ENCODE measurements around the gene FTO. TPM values are rescaled to one million over a fixed set of nuclear protein-coding genes. Genes with fewer than 3 reads are reported as not detected.

Gene FTO
- total and polyA plus RNA-seq, 5 donors from 2014 or later, result 58.6 to 97.6 (median 93.4) TPM

GRCh38 chr16:53775106-53775820, 71.3 kb downstream of the FTO start:
- Mint-ChIP-seq H3K4me1 (peaks cover 4 to 35% (median 28%) of the 10 kb centered on the region in 4 donors), H3K4me3 (no peak overlapping the region), H3K27me3 (no peaks in the 10 kb centered on the region), H3K27ac (peak overlapping the region in 1 of 3 donors; percentile 21), H3K9me3 (no peaks in the 10 kb centered on the region), H3K36me3 (no peaks in the 10 kb centered on the region)
- no peaks in the 10 kb centered on the region for H3K4me1 ChIP-seq (ENCODE audit: control insufficient read depth, insufficient read depth, low read length, poor library complexity, severe bottlenecking)
- ATAC-seq (ENCODE audit: low read depth in 2 of 2) (no peak), DNase-seq (no peak)
- H3K27me3 ChIP-seq (ENCODE audit: control insufficient read depth, insufficient read depth, low read length), result no peaks in the 10 kb centered on the region
- no peak overlapping the region for H3K4me3 ChIP-seq (ENCODE audit: low read depth, low read length)
- H3K36me3 ChIP-seq (ENCODE audit: control insufficient read depth, insufficient read depth, low read length), result no peaks in the 10 kb centered on the region
- H3K9me3 ChIP-seq (ENCODE audit: control insufficient read depth in 2 of 2, low read length in 2 of 2), result no peaks in the 10 kb centered on the region
- no peak overlapping the region for H3K27ac ChIP-seq (ENCODE audit: insufficient read depth, low read length, poor library complexity, severe bottlenecking)

- peaks cover 4 to 36% (median 29%) of the 10 kb centered on the region in 4 donors for H3K4me1 Mint-ChIP-seq
- H3K27me3 Mint-ChIP-seq, result no peaks in the 10 kb centered on the region
- Histone ChIP-seq H3K4me1 (ENCODE audit: control insufficient read depth, insufficient read depth, low read length, poor library complexity, severe bottlenecking) (no peaks in the 10 kb centered on the region), H3K4me3 (ENCODE audit: low read depth, low read length) (no peak overlapping the region), H3K27ac (ENCODE audit: insufficient read depth, low read length, poor library complexity, severe bottlenecking) (no peak overlapping the region), H3K27me3 (ENCODE audit: control insufficient read depth, insufficient read depth, low read length) (no peaks in the 10 kb centered on the region), H3K36me3 (ENCODE audit: control insufficient read depth, insufficient read depth, low read length) (no peaks in the 10 kb centered on the region), H3K9me3 (ENCODE audit: control insufficient read depth in 2 of 2, low read length in 2 of 2) (no peaks in the 10 kb centered on the region)
- DNase-seq, result no peak
- ATAC-seq (ENCODE audit: low read depth in 2 of 2), result no peak
- H3K4me3 Mint-ChIP-seq, result no peak overlapping the region
- H3K9me3 Mint-ChIP-seq, result no peaks in the 10 kb centered on the region
- H3K27ac Mint-ChIP-seq, result no peak overlapping the region
- H3K36me3 Mint-ChIP-seq, result no peaks in the 10 kb centered on the region
Observed at GRCh38 chr16:53775821-53776431, 72.0 kb downstream of the FTO start.

- H3K27ac Mint-ChIP-seq, result no peak overlapping the region
- no peaks in the 10 kb centered on the region for H3K36me3 Mint-ChIP-seq
- no peaks in the 10 kb centered on the region for H3K4me1 ChIP-seq (ENCODE audit: control insufficient read depth, insufficient read depth, low read length, poor library complexity, severe bottlenecking)
- no peaks in the 10 kb centered on the region for H3K9me3 Mint-ChIP-seq
- DNase-seq (no peak), ATAC-seq (ENCODE audit: low read depth in 2 of 2) (no peak)
- no peaks in the 10 kb centered on the region for H3K36me3 ChIP-seq (ENCODE audit: control insufficient read depth, insufficient read depth, low read length)
- no peak overlapping the region for H3K4me3 Mint-ChIP-seq
- H3K27me3 Mint-ChIP-seq, result no peaks in the 10 kb centered on the region
- no peaks in the 10 kb centered on the region for H3K9me3 ChIP-seq (ENCODE audit: control insufficient read depth in 2 of 2, low read length in 2 of 2)
- H3K4me3 ChIP-seq (ENCODE audit: low read depth, low read length), result no peak overlapping the region
- H3K27me3 ChIP-seq (ENCODE audit: control insufficient read depth, insufficient read depth, low read length), result no peaks in the 10 kb centered on the region
- no peak overlapping the region for H3K27ac ChIP-seq (ENCODE audit: insufficient read depth, low read length, poor library complexity, severe bottlenecking)
- H3K4me1 Mint-ChIP-seq, result peaks cover 10 to 47% (median 38%) of the 10 kb centered on the region in 4 donors
Observed at GRCh38 chr16:53779186-53779585, 75.2 kb downstream of the FTO start.

GRCh38 chr16:53780051-53780450, 76.1 kb downstream of the FTO start:
- H3K27me3 ChIP-seq (ENCODE audit: control insufficient read depth, insufficient read depth, low read length), result no peaks in the 10 kb centered on the region
- no peaks in the 10 kb centered on the region for H3K9me3 ChIP-seq (ENCODE audit: control insufficient read depth in 2 of 2, low read length in 2 of 2)
- no peak overlapping the region for H3K27ac ChIP-seq (ENCODE audit: insufficient read depth, low read length, poor library complexity, severe bottlenecking)
- H3K4me3 Mint-ChIP-seq, result no peak overlapping the region
- H3K4me1 Mint-ChIP-seq, result peaks cover 14 to 44% (median 32%) of the 10 kb centered on the region in 4 donors
- no peaks in the 10 kb centered on the region for H3K36me3 Mint-ChIP-seq
- no peak overlapping the region for H3K4me3 ChIP-seq (ENCODE audit: low read depth, low read length)
- no peaks in the 10 kb centered on the region for H3K9me3 Mint-ChIP-seq
- ATAC-seq (ENCODE audit: low read depth in 2 of 2), result no peak
- peak overlapping the region in 1 of 3 donors; percentile 47 for H3K27ac Mint-ChIP-seq
- no peak for DNase-seq
- H3K4me1 ChIP-seq (ENCODE audit: control insufficient read depth, insufficient read depth, low read length, poor library complexity, severe bottlenecking), result no peaks in the 10 kb centered on the region
- no peaks in the 10 kb centered on the region for H3K27me3 Mint-ChIP-seq
- no peaks in the 10 kb centered on the region for H3K36me3 ChIP-seq (ENCODE audit: control insufficient read depth, insufficient read depth, low read length)

- Histone ChIP-seq H3K27ac (ENCODE audit: insufficient read depth, low read length, poor library complexity, severe bottlenecking) (no peak overlapping the region), H3K9me3 (ENCODE audit: control insufficient read depth in 2 of 2, low read length in 2 of 2) (no peaks in the 10 kb centered on the region), H3K4me3 (ENCODE audit: low read depth, low read length) (no peak overlapping the region), H3K27me3 (ENCODE audit: control insufficient read depth, insufficient read depth, low read length) (no peaks in the 10 kb centered on the region), H3K36me3 (ENCODE audit: control insufficient read depth, insufficient read depth, low read length) (no peaks in the 10 kb centered on the region), H3K4me1 (ENCODE audit: control insufficient read depth, insufficient read depth, low read length, poor library complexity, severe bottlenecking) (no peaks in the 10 kb centered on the region)
- Mint-ChIP-seq H3K27me3 (no peaks in the 10 kb centered on the region), H3K9me3 (no peaks in the 10 kb centered on the region), H3K4me1 (peaks cover 23 to 39% (median 29%) of the 10 kb centered on the region in 4 donors), H3K4me3 (no peak overlapping the region), H3K27ac (peak overlapping the region in 1 of 3 donors; percentile 48), H3K36me3 (no peaks in the 10 kb centered on the region)
- ATAC-seq (ENCODE audit: low read depth in 2 of 2) (no peak), DNase-seq (no peak)
Observed at GRCh38 chr16:53781023-53781605, 77.2 kb downstream of the FTO start.

GRCh38 chr16:53782148-53782547, 78.2 kb downstream of the FTO start:
- Mint-ChIP-seq H3K36me3 (peaks cover 3% of the 10 kb centered on the region), H3K4me1 (peaks cover 24 to 43% (median 28%) of the 10 kb centered on the region in 4 donors), H3K4me3 (no peak overlapping the region), H3K27ac (peak overlapping the region in 2 of 3 donors; percentile 45 to 48), H3K9me3 (no peaks in the 10 kb centered on the region), H3K27me3 (no peaks in the 10 kb centered on the region)
- ATAC-seq (ENCODE audit: low read depth in 2 of 2) (no peak), DNase-seq (no peak)
- Histone ChIP-seq H3K4me1 (ENCODE audit: control insufficient read depth, insufficient read depth, low read length, poor library complexity, severe bottlenecking) (no peaks in the 10 kb centered on the region), H3K4me3 (ENCODE audit: low read depth, low read length) (no peak overlapping the region), H3K36me3 (ENCODE audit: control insufficient read depth, insufficient read depth, low read length) (no peaks in the 10 kb centered on the region), H3K27ac (ENCODE audit: insufficient read depth, low read length, poor library complexity, severe bottlenecking) (no peak overlapping the region), H3K9me3 (ENCODE audit: control insufficient read depth in 2 of 2, low read length in 2 of 2) (no peaks in the 10 kb centered on the region), H3K27me3 (ENCODE audit: control insufficient read depth, insufficient read depth, low read length) (no peaks in the 10 kb centered on the region)

GRCh38 chr16:53784291-53784690, 80.3 kb downstream of the FTO start:
- no peak overlapping the region for H3K27ac ChIP-seq (ENCODE audit: insufficient read depth, low read length, poor library complexity, severe bottlenecking)
- no peak for ATAC-seq (ENCODE audit: low read depth in 2 of 2)
- peaks cover 28 to 49% (median 34%) of the 10 kb centered on the region in 4 donors for H3K4me1 Mint-ChIP-seq

More at GRCh38 chr16:53784291-53784690, 80.3 kb downstream of the FTO start:
- Histone ChIP-seq H3K9me3 (ENCODE audit: control insufficient read depth in 2 of 2, low read length in 2 of 2) (no peaks in the 10 kb centered on the region), H3K4me1 (ENCODE audit: control insufficient read depth, insufficient read depth, low read length, poor library complexity, severe bottlenecking) (no peaks in the 10 kb centered on the region), H3K36me3 (ENCODE audit: control insufficient read depth, insufficient read depth, low read length) (no peaks in the 10 kb centered on the region), H3K27me3 (ENCODE audit: control insufficient read depth, insufficient read depth, low read length) (no peaks in the 10 kb centered on the region), H3K4me3 (ENCODE audit: low read depth, low read length) (no peak overlapping the region)
- no peak overlapping the region for H3K27ac Mint-ChIP-seq
- no peak for DNase-seq
- H3K27me3 Mint-ChIP-seq, result no peaks in the 10 kb centered on the region
- H3K9me3 Mint-ChIP-seq, result no peaks in the 10 kb centered on the region
- peaks cover 3% of the 10 kb centered on the region for H3K36me3 Mint-ChIP-seq
- H3K4me3 Mint-ChIP-seq, result no peak overlapping the region

Data from CD4-positive, CD25-positive, alpha-beta regulatory T cell (primary cell).